GM18951 (cell line): ENCODE data around the gene TFAP2B.

Experiments used
- POLR2A ChIP-seq: IDR thresholded peaks from 4 replicates; pipeline ENCODE4 v1.6.1; 2011; ENCODE audit warnings: mild to moderate bottlenecking; ENCODE audit not compliant: insufficient read length, insufficient read depth; ENCODE audit errors: extremely low read depth
- in situ Hi-C: fragments of 300-500 bp; cut with MboI; formaldehyde crosslinking; loops from one replicate; pipeline ENCODE4 v1.12.0; 2022; ENCODE audit warnings: low sequenced_read_pairs, mixed read lengths, inconsistent platforms; ENCODE audit not compliant: unreplicated experiment

Gene TFAP2B

DNA sequence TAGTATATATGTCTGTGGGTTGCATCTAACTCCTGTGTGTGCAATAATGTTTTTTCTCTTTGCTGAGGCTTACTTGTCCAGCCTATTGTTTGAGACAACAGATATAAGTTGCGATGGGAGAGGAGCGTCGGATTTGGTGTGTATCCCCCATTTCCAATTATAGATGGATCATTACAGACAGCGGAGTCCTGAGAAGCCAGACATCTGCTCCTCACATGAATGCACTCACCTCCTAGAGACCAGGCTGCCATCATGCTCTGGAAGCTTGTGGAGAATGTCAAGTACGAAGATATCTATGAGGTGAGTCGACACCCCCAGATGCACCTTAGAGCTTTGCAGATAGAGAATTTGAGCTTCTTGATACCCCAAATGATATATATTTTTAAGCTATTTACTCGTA is at the start of gene TFAP2B:
TSS of gene TFAP2B (plus strand) at position 199 of the 400 bp plus-strand sequence. CDS start at position 220, 21 bp downstream.
- no peak for TF ChIP-seq POLR2A
- in situ Hi-C loops = loop anchor here (25.0 kb wide), 3 partner anchors 544 to 1144 kb away; no protein-coding TSS in a partner anchor

DNA sequence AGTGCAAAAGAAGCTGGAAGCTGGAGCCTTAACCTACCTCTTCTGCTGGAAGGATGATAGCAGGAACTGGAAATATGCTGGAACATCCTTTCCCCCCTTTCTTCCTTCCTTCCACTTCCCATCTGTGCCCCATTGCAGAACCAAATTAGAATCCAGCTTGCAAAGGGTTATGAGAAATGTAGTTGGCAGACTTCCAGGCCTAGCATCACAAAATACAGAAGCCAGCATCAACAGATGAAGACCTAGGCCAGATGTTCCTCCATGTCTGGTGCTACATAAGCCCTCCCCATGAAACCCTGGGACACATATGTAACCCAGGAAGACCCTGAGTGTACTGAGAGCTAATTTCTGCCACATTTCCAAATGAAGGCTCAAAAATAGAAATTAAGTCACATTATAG is 40.0 kb upstream of the TFAP2B start:
- TF ChIP-seq POLR2A = no peak
- in situ Hi-C loops = no loop called here

DNA sequence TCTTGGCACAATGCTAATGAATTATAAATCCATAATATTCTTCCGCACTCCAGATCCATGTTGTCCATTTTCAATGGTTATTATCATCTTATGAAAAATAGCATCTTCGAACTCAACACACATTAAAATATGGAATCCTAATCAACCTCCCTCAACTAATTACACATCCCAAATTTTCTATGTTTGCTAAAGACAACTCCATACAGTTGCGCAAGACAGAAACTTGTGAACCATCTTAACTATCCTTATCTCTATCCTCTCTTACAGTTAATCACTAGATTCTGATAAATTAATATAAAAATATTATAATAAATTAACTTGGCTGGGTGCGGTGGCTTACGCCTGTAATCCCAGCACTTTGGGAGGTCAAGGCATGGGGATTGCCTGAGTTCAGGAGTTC is 38.3 kb upstream of the TFAP2B start:
- TF ChIP-seq POLR2A = no peak
- in situ Hi-C loops = no loop called here

DNA sequence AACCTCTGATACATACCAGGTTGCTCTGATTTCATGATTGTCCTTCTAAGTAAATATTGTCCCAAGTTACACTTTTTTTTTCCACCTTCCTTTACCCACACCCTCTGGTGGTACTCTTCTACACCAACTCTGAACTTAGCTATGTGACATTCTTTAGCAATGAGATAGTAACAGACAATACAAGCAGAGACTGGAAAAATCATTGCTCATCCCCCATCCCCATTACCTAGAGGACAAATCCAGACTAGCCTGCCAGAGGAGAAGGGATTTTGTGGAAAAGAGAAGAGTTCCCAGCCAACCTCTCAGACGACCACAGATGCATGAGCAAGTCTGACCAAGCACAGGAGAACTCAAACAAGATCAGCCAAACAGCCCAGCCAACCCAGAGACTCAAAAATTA is 32.8 kb upstream of the TFAP2B start:
- in situ Hi-C loops = no loop called here
- no peak for TF ChIP-seq POLR2A

DNA sequence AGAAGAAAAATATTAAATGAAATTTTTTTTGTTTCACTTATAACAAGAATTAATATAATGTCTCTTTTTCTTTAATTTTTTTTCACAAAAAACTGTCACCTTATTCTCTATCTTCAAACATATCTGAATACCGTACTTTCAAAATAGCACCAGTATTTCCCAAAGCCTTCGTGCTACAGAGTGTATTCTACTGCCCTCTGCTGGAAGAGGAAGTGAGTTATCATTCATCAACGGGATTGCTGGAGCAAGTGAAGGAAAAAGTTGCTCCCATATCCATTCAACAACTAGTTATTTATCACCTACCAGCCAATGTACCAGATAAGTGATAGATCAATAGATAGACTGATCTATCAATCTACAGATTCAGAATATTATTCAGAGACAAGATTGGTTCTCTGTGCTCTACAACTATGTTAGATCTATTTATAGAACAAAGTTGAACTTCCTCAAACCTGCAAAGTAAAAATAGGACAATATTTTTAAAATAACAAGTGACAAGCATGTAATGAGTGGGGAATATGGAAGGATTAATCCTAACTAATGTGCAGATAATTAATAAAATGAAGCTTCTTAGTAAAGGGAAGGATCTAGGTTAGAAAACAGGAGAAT is 26.7 kb upstream of the TFAP2B start:
- no peak for TF ChIP-seq POLR2A
- in situ Hi-C loops = loop anchor here (10.0 kb wide), 1 partner anchor 137 kb away; no protein-coding TSS in a partner anchor

DNA sequence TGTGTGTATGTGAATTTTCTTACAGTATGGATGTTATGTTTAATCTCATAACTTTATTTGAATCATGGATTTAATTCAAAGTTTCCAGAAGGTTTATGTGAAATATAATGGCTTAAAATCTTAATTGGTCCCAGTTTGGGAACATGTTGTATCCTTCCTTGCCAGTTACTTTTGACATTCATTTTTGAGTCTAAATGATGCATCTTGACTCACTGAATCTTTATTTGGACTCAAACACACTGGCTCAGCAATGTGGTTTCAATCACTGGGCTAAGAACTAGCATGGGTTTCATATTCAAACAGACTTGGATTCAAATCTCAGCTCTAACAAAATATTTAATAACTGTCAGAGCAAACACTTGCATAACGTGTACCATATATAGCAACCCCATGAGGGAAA is 25.9 kb upstream of the TFAP2B start:
- in situ Hi-C loops = loop anchor here (10.0 kb wide), 1 partner anchor 138 kb away; no protein-coding TSS in a partner anchor
- no peak for TF ChIP-seq POLR2A

DNA sequence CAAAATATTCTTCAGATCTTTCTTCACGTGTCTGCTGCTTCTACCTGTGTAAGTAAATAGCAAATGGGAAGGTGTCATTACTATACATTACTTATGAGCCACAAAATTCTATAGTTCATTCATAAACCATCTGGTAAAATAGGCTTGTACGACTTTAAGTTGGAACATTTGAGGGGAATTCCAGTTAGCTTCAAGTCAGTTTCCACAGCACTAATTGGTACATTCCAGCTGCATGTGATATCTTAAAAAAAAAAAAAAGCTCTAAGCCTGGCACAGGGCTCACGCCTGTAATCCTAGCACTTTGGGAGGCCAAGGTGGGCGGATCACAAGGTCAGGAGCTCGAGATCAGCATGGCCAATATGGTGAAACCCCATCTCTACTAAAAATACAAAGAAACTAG is 23.1 kb upstream of the TFAP2B start:
- no peak for TF ChIP-seq POLR2A
- in situ Hi-C loops = loop anchor here (10.0 kb wide), 1 partner anchor 141 kb away; no protein-coding TSS in a partner anchor

DNA sequence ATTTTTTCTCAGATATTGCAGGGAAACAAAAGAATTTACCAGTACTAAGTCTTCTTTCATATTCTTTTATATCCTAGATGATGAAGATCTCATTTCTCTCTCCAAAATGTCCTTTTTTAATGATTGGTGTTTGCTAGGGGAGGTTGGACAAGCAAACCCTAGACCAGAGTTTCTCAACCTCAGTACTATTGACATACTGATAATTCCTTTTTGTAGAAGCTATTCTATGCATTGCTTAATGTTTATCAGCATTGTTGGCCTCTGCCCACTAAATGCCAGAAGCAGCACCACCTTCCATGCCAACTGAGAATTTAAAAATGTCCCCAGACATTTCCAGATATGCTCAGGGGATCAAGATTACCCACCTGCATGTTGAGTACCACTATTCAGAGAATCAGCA is 14.4 kb upstream of the TFAP2B start:
- in situ Hi-C loops = loop anchor here (25.0 kb wide), 3 partner anchors 558 to 1158 kb away; no protein-coding TSS in a partner anchor
- TF ChIP-seq POLR2A = no peak

DNA sequence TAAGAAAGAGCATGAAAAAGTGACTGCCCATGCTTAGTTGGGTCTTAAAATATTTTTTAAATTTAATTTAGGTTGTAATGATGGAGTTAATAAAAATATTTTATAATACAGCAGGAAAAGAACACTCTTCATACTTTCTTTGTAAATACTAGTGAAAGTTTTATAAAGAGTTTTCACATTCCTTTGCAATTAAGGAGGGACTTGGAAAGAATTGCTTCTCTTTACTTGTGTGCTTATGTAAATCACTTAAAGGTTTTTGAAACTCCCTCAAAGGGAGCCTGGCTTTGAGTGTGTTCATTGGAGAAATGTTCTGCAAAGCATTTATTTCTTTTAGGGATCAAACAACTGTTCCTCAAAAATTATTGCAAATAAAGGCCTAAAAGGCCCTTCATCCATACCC is 11.6 kb upstream of the TFAP2B start:
- no peak for TF ChIP-seq POLR2A
- in situ Hi-C loops = loop anchor here (25.0 kb wide), 3 partner anchors 555 to 1155 kb away; no protein-coding TSS in a partner anchor

DNA sequence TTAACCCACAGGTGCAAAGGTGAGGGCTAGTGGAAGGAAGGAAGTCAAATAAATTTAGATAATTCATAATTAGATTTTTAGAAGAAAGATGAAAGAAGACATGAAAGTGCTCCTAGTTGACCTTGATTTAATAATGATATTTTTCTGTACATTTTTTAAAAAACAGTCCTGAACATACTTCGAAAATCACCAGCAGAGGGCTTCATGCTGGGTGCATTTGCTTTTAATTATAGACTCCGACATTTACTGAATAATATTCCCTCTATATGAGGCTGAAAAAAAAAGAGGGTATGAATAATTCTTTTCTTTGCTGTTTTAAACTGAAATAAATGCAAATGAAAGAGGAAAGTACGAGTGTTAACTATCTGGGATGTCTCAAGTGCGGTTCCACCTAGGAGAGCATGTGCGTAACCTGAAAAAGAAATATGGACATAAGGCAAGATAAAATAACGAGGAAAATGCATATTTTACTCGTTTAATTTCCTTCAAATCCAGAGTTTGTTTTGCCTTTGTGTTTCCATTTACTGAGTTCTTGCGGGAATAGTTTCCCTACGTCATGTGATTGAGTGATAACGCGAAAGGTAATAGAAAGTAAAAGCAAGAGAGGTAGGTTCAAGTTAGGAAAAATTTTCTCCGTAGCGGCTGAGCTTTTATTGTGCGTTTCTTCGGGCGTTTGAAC is 3.1 kb upstream of the TFAP2B start:
- no peak for TF ChIP-seq POLR2A
- in situ Hi-C loops = loop anchor here (25.0 kb wide), 3 partner anchors 547 to 1147 kb away; no protein-coding TSS in a partner anchor

DNA sequence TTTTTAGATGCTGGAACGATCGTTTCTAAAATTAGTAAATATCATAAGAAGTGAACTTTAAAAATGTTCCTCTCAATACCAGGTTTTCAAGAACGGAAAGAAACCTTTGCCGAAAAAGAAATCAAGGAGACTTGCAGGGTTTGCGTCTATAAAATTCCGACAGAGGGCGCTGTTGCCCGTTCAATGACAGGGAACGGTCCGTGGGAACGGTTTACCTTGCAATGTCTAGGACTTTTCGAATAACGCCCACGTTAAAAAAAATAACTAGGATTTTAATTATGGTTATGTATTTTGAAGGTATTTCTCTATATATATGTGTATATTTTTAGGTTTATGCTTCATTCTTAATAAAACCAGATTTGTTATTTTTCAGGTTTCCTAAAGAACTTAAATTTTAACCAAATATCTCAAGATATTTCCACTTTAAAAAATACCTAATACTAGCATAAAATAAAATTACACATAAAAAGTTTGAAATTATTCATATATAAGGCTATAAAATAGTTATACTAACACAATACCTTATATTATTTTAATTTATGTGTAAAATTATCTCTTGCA is 2.5 kb upstream of the TFAP2B start:
- no peak for TF ChIP-seq POLR2A
- in situ Hi-C loops = loop anchor here (25.0 kb wide), 3 partner anchors 546 to 1146 kb away; no protein-coding TSS in a partner anchor

DNA sequence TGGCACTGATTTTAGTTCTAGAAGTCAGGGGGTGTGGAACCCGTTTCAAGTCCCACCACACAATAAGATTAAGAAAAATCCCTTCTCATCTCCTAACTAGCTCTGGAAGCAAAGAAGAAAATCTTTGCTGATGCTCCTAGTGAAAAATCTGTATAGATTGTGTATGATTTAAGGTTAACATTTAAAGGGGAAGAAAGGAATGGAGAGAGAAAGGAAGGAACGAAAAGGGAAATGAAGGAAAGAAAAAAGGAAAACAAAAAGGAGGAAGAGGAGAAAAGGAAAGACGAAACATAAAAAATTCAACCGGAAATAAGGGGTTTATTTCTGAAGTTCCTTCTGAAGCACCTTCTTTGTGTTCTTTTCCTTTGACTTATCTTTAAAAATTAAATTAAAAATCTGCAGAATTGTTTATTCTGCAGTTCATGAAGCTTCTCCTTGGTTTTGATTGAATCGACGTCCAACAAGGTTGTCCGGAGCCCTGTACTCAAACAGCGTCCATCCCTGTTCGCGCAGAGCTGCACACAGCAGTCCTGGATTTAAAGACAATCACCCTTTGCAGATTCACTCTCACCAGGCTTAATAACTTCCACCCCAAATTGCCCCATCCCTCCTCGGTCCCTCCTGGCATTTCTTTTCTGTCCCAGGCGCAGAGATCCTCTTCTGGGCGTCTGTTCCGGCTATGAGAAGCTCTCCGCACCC is 1.6 kb upstream of the TFAP2B start:
- no peak for TF ChIP-seq POLR2A
- in situ Hi-C loops = loop anchor here (25.0 kb wide), 3 partner anchors 545 to 1145 kb away; no protein-coding TSS in a partner anchor

DNA sequence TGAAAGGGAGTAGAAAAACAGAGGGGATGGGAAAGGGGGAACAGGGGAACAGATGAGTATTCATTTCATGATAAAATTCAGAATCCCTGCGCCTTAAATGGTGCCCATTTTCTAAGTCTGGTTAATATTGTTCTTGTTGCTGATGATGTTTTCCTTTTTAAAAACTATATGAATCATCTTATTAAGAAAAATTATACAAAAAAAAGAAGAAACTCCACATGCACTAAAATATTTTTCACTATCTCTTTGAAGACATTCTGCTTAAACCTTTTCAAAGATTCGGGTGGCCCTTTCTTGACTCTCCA is 1.1 kb upstream of the TFAP2B start:
- no peak for TF ChIP-seq POLR2A
- in situ Hi-C loops = loop anchor here (25.0 kb wide), 3 partner anchors 545 to 1145 kb away; no protein-coding TSS in a partner anchor
